BLaER1 treated with 17β-estradiol and CSF1 and Interleukin-3, amounts not matched to agents 10 nM and 100 nM (cell line): Measurements from ENCODE around the gene BPIFB3.

Experiments used
- H3K27ac ChIP-seq, 11 experiments: shearing (Covaris generic); formaldehyde crosslinking; 2 replicates each; pipeline ENCODE4 v1.8.1; 2022
- H3K27me3 ChIP-seq, 11 experiments: shearing (Covaris generic); formaldehyde crosslinking; 2 replicates each; pipeline ENCODE4 v1.8.1; 2022
- H3K36me3 ChIP-seq, 11 experiments: shearing (Covaris generic); formaldehyde crosslinking; 2 replicates each; pipeline ENCODE4 v1.8.1; 2022
- H3K4me1 ChIP-seq, 10 experiments: shearing (Covaris generic); formaldehyde crosslinking; 2 replicates each; pipeline ENCODE4 v1.8.1; 2022
- H3K4me2 ChIP-seq, 11 experiments: shearing (Covaris generic); formaldehyde crosslinking; 2 replicates each; pipeline ENCODE4 v1.8.1; 2022
- H3K4me3 ChIP-seq, 10 experiments: shearing (Covaris generic); formaldehyde crosslinking; 2 replicates each; pipeline ENCODE4 v1.8.1; 2022
- H3K9ac ChIP-seq, 11 experiments: shearing (Covaris generic); formaldehyde crosslinking; 2 replicates each; pipeline ENCODE4 v1.8.1; 2022
- H3K9me3 ChIP-seq, 11 experiments: shearing (Covaris generic); formaldehyde crosslinking; replicated peaks in 1 of 11; 2 replicates each; pipeline ENCODE4 v1.8.1; 2022
- H4K20me1 ChIP-seq, 11 experiments: shearing (Covaris generic); formaldehyde crosslinking; 2 replicates each; pipeline ENCODE4 v1.8.1; 2022
- Cebpa-rat ChIP-seq, 11 experiments: shearing (Covaris generic); IDR thresholded peaks; 2 replicates each; pipeline ENCODE4 v1.8.1; 2022

Gene BPIFB3

DNA sequence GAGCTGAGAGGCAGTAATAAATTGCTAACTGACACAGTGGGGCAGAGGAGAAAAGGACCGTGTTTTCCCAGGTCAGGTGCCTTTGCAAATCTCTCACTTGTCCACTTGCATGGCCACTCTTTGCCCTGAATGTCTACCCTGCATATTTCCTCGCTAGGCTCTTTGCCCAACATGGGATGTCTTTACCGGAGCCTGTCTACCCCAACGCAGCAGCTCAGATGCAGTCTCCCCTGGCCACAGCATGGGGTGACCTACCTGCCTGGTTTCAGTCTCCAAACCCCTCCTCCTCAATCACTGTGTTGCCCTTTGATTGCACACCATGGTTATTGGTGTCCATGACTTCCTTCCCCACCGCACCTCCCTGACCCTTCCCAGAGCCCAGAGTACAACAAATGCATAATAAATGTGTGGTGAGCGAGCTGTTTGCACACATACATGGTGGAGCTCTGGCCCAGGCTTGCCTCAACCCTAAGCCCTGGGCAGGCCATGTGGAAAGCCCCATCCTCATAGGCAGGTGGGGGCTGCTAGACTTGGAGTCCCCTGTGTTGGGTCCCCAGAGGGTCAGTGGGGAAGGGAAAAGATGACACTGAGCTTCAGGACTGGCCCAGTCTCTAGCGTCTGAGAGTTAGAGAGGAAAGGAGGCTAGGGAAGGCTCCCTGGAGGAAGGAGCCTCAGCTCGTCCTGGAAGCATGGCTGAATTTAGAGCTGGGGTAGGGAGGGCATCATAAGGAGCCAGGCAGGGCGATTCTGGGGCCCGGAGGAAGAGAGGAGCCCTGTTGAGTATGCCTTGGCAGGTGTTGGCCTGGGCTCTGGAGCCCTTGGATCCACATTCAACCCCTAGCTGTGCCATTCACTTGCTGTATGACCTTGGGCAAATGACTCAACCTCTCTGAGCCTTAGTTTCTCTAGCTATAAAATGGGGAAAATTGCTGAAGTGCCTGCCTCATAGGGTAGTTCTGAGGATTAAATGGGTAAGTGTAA lies 26.6 kb upstream of the BPIFB3 start:
- Histone ChIP-seq H3K9me3 (no peaks in the 10 kb centered on the region), H3K9ac (no peak overlapping the region), H4K20me1 (no peaks in the 10 kb centered on the region; a peak in 1 of 22 replicates), H3K27ac (no peak overlapping the region), H3K27me3 (no peaks in the 10 kb centered on the region), H3K4me3 (no peak overlapping the region), H3K36me3 (no peaks in the 10 kb centered on the region), H3K4me2 (no peak overlapping the region), H3K4me1 (peaks cover 0 to 5% (median 0%) of the 10 kb centered on the region in 10 experiments; a peak in 2 of 20 replicates)
- no peak for TF ChIP-seq Cebpa-rat (IDR thresholded peaks at IDR 0.05)

DNA sequence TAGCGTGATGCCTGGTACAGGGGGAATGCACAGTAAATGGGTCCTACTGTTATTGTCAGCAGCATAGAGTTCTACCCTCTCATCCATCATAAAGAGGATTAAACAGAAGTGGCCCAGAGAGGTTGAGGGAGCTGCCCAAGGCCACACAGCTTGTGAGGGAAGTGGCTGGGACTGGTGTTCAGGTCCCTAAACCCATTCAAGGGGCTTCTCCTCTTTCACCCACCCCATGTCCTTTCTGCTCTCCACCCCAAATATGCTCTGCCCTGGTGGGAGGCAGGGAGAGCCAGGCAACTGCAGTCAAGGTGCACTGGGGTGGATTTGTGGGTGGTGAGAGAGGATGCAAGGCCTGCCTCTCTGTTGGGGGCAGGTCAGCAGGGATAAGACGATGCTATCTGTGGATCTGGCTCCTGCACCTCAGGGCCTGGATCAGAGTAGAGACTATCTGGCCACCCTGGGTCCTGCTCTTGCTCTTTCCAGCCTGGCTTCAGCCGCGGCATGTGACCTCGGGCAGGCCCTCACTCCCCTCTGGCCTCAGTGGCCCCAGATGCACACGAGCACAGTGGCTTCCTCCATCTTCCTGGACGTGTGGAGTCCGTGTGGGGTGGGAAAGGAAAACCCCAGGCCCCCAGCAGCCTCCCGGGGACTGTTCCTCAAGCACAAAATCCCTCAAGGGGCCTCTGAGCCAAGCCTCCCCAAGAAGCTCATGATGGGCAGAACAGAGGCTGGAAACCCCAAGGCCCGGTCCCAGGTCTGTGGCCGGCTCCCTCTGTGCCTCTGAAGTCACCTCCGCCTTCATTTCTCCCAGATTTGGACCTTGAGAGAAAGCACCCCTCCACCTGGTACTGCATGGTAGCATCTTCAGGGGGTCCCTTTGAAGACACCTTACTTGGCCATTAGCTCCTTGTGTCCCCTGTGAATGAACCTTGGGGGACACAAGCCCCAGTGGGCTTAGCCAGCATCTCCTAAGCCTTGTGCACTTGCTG lies 25.6 kb upstream of the BPIFB3 start:
- TF ChIP-seq Cebpa-rat (IDR thresholded peaks at IDR 0.05) = no peak
- Histone ChIP-seq H3K36me3 (no peaks in the 10 kb centered on the region), H3K4me3 (no peak overlapping the region), H3K4me2 (no peak overlapping the region; a peak in 1 of 22 replicates), H3K27ac (no peak overlapping the region), H3K27me3 (no peaks in the 10 kb centered on the region), H3K4me1 (no peaks in the 10 kb centered on the region; a peak in 1 of 20 replicates), H3K9me3 (no peaks in the 10 kb centered on the region; a peak in 2 of 22 replicates), H4K20me1 (no peaks in the 10 kb centered on the region; a peak in 1 of 22 replicates), H3K9ac (no peak overlapping the region)

DNA sequence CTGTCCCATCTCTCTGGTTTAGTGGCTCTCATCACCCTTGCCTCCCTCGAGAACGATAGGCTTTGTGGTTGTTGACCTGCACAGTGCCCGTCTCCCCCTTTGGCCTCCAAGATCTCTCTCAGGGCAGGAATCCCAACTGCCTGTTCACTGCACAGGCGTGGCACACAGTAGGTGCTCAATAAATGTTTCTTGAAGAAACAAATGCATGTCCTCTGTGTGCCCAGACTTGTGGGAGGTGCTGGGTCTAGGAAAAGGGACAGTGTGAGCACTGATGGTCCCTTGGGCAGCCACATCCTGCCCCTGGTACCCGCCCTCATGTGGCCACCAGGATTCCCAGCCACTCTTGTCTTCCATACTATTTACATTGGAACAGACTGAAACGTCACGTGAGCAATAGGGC lies 24.8 kb upstream of the BPIFB3 start:
- no peak overlapping the region for H3K9ac ChIP-seq
- no peak overlapping the region; a peak in 1 of 22 replicates for H3K4me2 ChIP-seq
- no peaks in the 10 kb centered on the region for H3K36me3 ChIP-seq
- no peak overlapping the region for H3K4me3 ChIP-seq
- no peak for TF ChIP-seq Cebpa-rat (IDR thresholded peaks at IDR 0.05)
- H3K9me3 ChIP-seq = no peaks in the 10 kb centered on the region; a peak in 4 of 22 replicates
- no peak overlapping the region for H3K27ac ChIP-seq
- no peaks in the 10 kb centered on the region for H3K27me3 ChIP-seq
- no peaks in the 10 kb centered on the region; a peak in 1 of 22 replicates for H4K20me1 ChIP-seq
- no peaks in the 10 kb centered on the region; a peak in 1 of 20 replicates for H3K4me1 ChIP-seq

DNA sequence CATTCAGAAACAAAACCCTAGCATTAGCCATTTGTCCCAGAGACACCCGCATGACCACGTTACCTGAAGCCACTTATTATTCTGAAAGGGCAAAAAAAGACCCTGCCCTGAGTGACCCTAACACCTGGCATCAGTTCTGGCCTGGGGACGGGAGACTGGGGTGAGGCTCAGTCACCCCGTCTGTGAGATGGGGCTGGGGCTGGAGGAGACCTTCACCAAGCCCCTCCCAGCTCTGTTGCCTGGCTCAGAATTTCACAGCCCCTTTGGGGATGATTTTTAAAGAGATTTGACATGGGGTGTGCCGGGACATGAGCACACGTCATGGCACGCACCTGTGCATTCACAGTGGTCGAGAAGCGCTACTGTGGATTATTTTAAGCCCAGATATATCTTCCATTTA lies 23.6 kb upstream of the BPIFB3 start:
- no peaks in the 10 kb centered on the region; a peak in 1 of 22 replicates for H4K20me1 ChIP-seq
- no peaks in the 10 kb centered on the region for H3K27me3 ChIP-seq
- no peaks in the 10 kb centered on the region; a peak in 1 of 20 replicates for H3K4me1 ChIP-seq
- no peak overlapping the region for H3K27ac ChIP-seq
- H3K4me2 ChIP-seq = no peak overlapping the region
- no peak overlapping the region for H3K9ac ChIP-seq
- no peak overlapping the region for H3K4me3 ChIP-seq
- TF ChIP-seq Cebpa-rat (IDR thresholded peaks at IDR 0.05) = no peak
- H3K9me3 ChIP-seq = no peaks in the 10 kb centered on the region; a peak in 4 of 22 replicates
- no peaks in the 10 kb centered on the region for H3K36me3 ChIP-seq

DNA sequence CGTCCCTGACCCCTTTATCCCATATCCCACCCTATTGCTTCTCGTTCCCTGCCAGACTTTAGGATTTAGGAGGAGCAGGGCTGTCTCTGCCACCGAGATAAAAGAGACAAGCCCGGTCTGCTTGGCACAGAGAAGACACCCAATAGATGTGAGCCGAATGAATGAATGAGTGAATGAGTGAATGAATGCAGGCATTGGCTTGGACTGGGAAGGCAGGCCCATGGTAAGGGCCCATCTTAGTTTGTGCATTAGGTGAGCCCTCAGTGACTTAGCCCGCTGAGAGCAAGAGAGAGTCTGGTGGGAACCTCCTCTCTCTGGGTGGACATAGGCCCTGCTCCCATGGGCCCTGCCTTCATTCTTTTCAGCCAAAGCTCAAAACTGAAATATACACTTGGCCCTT lies 23.1 kb upstream of the BPIFB3 start:
- no peak overlapping the region for H3K4me3 ChIP-seq
- H4K20me1 ChIP-seq = no peaks in the 10 kb centered on the region; a peak in 1 of 22 replicates

DNA sequence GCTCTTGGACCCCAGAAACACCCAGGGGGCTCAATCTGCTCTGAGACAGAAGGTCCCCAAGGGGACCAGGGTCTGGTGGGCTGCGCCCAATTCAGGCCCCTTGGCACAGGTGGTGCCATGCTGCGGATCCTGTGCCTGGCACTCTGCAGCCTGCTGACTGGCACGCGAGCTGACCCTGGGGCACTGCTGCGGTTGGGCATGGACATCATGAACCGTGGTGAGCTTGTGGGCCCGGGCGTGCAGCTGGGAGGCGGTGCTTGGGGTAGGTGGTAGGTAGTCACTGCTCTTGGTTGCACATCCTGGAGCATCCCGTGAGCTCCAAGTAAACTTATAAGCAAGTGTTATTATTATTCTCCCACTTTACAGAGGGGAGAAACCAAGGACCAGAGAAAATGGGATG lies 22.2 kb upstream of the BPIFB3 start, which contains the start of gene BPIFB6:
BPIFB6 (plus strand) TSS at position 118 of the 400 bp plus-strand sequence; CDS start at position 118, 0 bp downstream.
- Histone ChIP-seq H3K9ac (no peak within 1 kb of the TSS), H3K36me3 (no peaks in the 10 kb centered on the region), H3K27me3 (no peaks in the 10 kb centered on the region), H3K9me3 (no peaks in the 10 kb centered on the region; a peak in 4 of 22 replicates), H3K4me3 (no peak within 1 kb of the TSS), H3K27ac (no peak within 1 kb of the TSS), H4K20me1 (no peaks in the 10 kb centered on the region; a peak in 1 of 22 replicates), H3K4me2 (no peak within 1 kb of the TSS), H3K4me1 (no peaks in the 10 kb centered on the region; a peak in 1 of 20 replicates)
- TF ChIP-seq Cebpa-rat (IDR thresholded peaks at IDR 0.05) = no peak

More for the DNA sequence above, 23.1 kb upstream of the BPIFB3 start:
- Histone ChIP-seq H3K4me2 (no peak overlapping the region), H3K27ac (no peak overlapping the region), H3K4me1 (no peaks in the 10 kb centered on the region; a peak in 1 of 20 replicates), H3K27me3 (no peaks in the 10 kb centered on the region), H3K9ac (no peak overlapping the region), H3K9me3 (no peaks in the 10 kb centered on the region; a peak in 4 of 22 replicates), H3K36me3 (no peaks in the 10 kb centered on the region)
- TF ChIP-seq Cebpa-rat (IDR thresholded peaks at IDR 0.05) = no peak

DNA sequence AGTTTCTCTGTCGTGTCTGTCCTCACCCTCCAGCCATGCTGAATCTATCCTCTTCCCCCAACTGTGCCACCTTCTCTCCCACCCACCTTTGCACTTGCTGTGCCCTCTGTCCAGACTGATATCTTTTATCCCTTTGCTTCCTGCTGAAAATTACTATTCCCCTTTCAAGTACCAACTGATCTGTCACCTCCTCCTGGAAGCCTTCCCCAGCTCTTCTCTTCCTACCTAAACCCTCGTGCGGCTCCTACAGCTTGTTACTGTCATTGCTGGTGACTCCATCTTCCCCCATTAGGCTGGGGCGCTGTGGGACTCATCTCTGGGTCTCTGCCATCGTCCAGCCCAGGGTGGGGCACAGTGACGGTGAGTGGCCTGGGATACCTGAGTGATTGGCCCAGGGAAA lies 21.1 kb upstream of the BPIFB3 start:
- Histone ChIP-seq H3K4me1 (no peaks in the 10 kb centered on the region; a peak in 1 of 20 replicates), H4K20me1 (no peaks in the 10 kb centered on the region; a peak in 1 of 22 replicates), H3K9ac (no peak overlapping the region), H3K27me3 (no peaks in the 10 kb centered on the region), H3K4me2 (no peak overlapping the region), H3K4me3 (no peak overlapping the region), H3K9me3 (no peaks in the 10 kb centered on the region; a peak in 4 of 22 replicates), H3K36me3 (no peaks in the 10 kb centered on the region), H3K27ac (no peak overlapping the region)
- TF ChIP-seq Cebpa-rat (IDR thresholded peaks at IDR 0.05) = no peak

DNA sequence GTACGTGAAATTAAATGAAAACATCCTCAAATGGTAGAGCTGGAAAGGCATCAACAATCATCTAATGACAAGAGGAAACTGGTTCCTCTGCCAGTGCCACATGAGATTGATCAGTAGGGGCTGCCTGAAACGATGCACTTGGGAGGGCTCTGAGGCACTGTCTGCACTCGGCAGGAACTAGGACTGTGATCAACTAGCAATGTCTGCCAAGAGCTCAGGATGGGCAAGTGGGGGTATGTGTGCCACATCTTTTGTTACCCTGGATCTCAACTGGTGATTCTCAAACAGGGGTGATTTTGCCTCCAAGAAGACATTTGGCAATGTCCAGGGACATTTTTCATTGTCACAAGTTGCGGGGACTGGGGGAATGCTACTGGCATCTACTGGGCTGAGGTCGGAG lies 20.3 kb upstream of the BPIFB3 start:
- no peak overlapping the region for H3K27ac ChIP-seq
- H3K36me3 ChIP-seq = no peaks in the 10 kb centered on the region
- no peaks in the 10 kb centered on the region; a peak in 1 of 20 replicates for H3K4me1 ChIP-seq
- TF ChIP-seq Cebpa-rat (IDR thresholded peaks at IDR 0.05) = no peak
- H3K27me3 ChIP-seq = no peaks in the 10 kb centered on the region
- no peak overlapping the region for H3K4me3 ChIP-seq
- no peaks in the 10 kb centered on the region; a peak in 1 of 22 replicates for H4K20me1 ChIP-seq
- no peak overlapping the region for H3K9ac ChIP-seq
- H3K9me3 ChIP-seq = no peaks in the 10 kb centered on the region; a peak in 4 of 22 replicates
- H3K4me2 ChIP-seq = no peak overlapping the region

DNA sequence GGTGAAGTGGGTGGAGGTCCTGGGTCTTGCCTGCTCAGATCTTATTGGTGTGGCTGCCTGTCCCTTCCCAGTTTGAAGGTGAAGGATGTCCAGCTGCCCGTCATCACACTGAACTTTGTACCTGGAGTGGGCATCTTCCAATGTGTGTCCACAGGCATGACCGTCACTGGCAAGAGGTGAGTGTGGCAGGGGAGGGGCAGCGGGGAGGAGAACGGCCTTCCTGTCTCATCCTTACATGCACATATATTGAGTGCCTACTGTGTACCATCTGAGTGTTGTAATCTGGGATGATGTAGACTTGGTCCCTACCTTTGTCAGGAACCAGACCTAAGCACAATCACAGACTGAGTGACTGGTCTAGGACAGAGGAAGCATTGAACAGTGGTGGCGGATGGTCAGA lies 19.6 kb upstream of the BPIFB3 start:
- Histone ChIP-seq H3K36me3 (no peaks in the 10 kb centered on the region), H3K9me3 (no peaks in the 10 kb centered on the region; a peak in 4 of 22 replicates), H3K27ac (no peak overlapping the region), H3K9ac (no peak overlapping the region), H3K4me3 (no peak overlapping the region), H3K4me1 (no peaks in the 10 kb centered on the region), H4K20me1 (no peaks in the 10 kb centered on the region; a peak in 1 of 22 replicates), H3K4me2 (no peak overlapping the region), H3K27me3 (no peaks in the 10 kb centered on the region)
- TF ChIP-seq Cebpa-rat (IDR thresholded peaks at IDR 0.05) = no peak
